CD14-positive monocyte (primary cell): ENCODE results near the gene PIP5K1B. TPM values are rescaled to one million over a fixed set of nuclear protein-coding genes. Genes with fewer than 3 reads are reported as not detected.

Experiments used
- DNase-seq, 3 donors: peaks; one replicate each; pipeline ENCODE4 v3.0.0-alpha.2; 2011 to 2022
- H2AFZ ChIP-seq: 2 replicates; pipeline ENCODE4 v1.6.0; 2012; ENCODE audit warnings: mild to moderate bottlenecking, low read depth, low read length, inconsistent platforms; ENCODE audit not compliant: insufficient read depth, poor library complexity, severe bottlenecking
- H3K27ac ChIP-seq, 2 donors: 1 replicate in 1 of 2; 2 replicates in 1 of 2; pipeline ENCODE4 v1.5.1; 2012 to 2013; ENCODE audit warnings: low read length in 2 of 2, control low read depth in 1 of 2, inconsistent platforms in 1 of 2, low read depth in 1 of 2, mild to moderate bottlenecking in 1 of 2
- H3K27me3 ChIP-seq, 2 donors: one replicate each; pipeline versions ENCODE4 v1.6.0 to v1.6.1; 2011 to 2013; ENCODE audit warnings: low read length in 2 of 2; ENCODE audit not compliant: control insufficient read depth in 2 of 2, insufficient read depth in 2 of 2
- H3K36me3 ChIP-seq, 2 donors: replicated peaks in 1 of 2; 1 replicate in 1 of 2; 2 replicates in 1 of 2; pipeline versions ENCODE4 v1.5.1 to v1.6.1; 2012 to 2013; ENCODE audit warnings: low read length in 2 of 2, control low read depth in 1 of 2, inconsistent platforms in 1 of 2, mild to moderate bottlenecking in 1 of 2; ENCODE audit not compliant: insufficient read depth in 2 of 2, control insufficient read depth in 1 of 2
- H3K4me1 ChIP-seq, 2 donors: 1 replicate in 1 of 2; 2 replicates in 1 of 2; pipeline versions ENCODE4 v1.5.1 to v1.6.1; 2012 to 2013; ENCODE audit warnings: low read length in 2 of 2, control low read depth in 1 of 2, inconsistent platforms in 1 of 2, mild to moderate bottlenecking in 1 of 2, moderate library complexity in 1 of 2; ENCODE audit not compliant: insufficient read depth in 2 of 2, control insufficient read depth in 1 of 2
- H3K4me2 ChIP-seq: replicated peaks from 2 replicates; pipeline ENCODE3; 2012; ENCODE audit warnings: low read length, moderate library complexity, mild to moderate bottlenecking; ENCODE audit not compliant: poor library complexity, severe bottlenecking; ENCODE audit errors: extremely low read depth
- H3K4me3 ChIP-seq, 3 experiments: fragments of 200-600 bp in 1 of 3; sonication (generic) in 1 of 3; replicated peaks in 1 of 3; 1 replicate in 2 of 3; 2 replicates in 1 of 3; pipeline ENCODE4 v1.5.1; 2011 to 2013; ENCODE audit warnings: low read length in 3 of 3, mild to moderate bottlenecking in 3 of 3, control low read depth in 2 of 3, low read depth in 2 of 3, inconsistent platforms in 1 of 3, moderate library complexity in 1 of 3
- H3K79me2 ChIP-seq: 2 replicates; pipeline ENCODE4 v1.6.0; 2012; ENCODE audit warnings: mild to moderate bottlenecking, control low read depth, inconsistent platforms, low read length, moderate library complexity; ENCODE audit not compliant: insufficient read depth
- H3K9ac ChIP-seq: 2 replicates; pipeline ENCODE4 v1.6.0; 2017; ENCODE audit warnings: low read length, mild to moderate bottlenecking; ENCODE audit not compliant: insufficient read depth, poor library complexity, severe bottlenecking
- H3K9me3 ChIP-seq, 2 donors: replicated peaks in 1 of 2; 1 replicate in 1 of 2; 2 replicates in 1 of 2; pipeline versions ENCODE4 v1.5.1 to v1.6.1; 2012 to 2013; ENCODE audit warnings: low read length in 2 of 2, control low read depth in 1 of 2; ENCODE audit not compliant: control insufficient read depth in 1 of 2, insufficient read depth in 1 of 2
- H4K20me1 ChIP-seq: 2 replicates; pipeline ENCODE4 v1.6.0; 2012; ENCODE audit warnings: mild to moderate bottlenecking, low read length, control low read depth, moderate library complexity; ENCODE audit not compliant: insufficient read depth
- H3K27ac Mint-ChIP-seq, 7 donors: one replicate each; pipeline ENCODE4 v1.8.0; 2020; ENCODE audit warnings: mild to moderate bottlenecking in 7 of 7, mixed read lengths in 7 of 7, moderate library complexity in 6 of 7, inconsistent platforms in 2 of 7
- H3K27me3 Mint-ChIP-seq, 3 donors: one replicate each; pipeline ENCODE4 v1.8.0; 2021 to 2022; ENCODE audit warnings: low read depth in 3 of 3, mild to moderate bottlenecking in 3 of 3, mixed read lengths in 3 of 3, moderate library complexity in 3 of 3, inconsistent platforms in 1 of 3
- H3K36me3 Mint-ChIP-seq, 2 donors: one replicate each; pipeline ENCODE4 v1.8.0; 2020; ENCODE audit warnings: mixed read lengths in 2 of 2, inconsistent platforms in 1 of 2, mild to moderate bottlenecking in 1 of 2
- H3K4me1 Mint-ChIP-seq: one replicate; pipeline ENCODE4 v1.8.0; 2020; ENCODE audit warnings: mild to moderate bottlenecking, mixed read lengths
- H3K4me3 Mint-ChIP-seq, 2 donors: one replicate each; pipeline ENCODE4 v1.8.0; 2020; ENCODE audit warnings: mild to moderate bottlenecking in 2 of 2, mixed read lengths in 2 of 2, moderate library complexity in 1 of 2
- H3K9me3 Mint-ChIP-seq, 7 donors: one replicate each; pipeline ENCODE4 v1.8.0; 2020 to 2022; ENCODE audit warnings: mixed read lengths in 7 of 7, mild to moderate bottlenecking in 6 of 7, moderate library complexity in 6 of 7, inconsistent platforms in 2 of 7
- CTCF ChIP-seq: fragments of 200-600 bp; IDR thresholded peaks from one replicate; pipeline ENCODE4 v1.8.0; 2022; ENCODE audit warnings: antibody characterized with exemption, mild to moderate bottlenecking
- WGBS: methylation state at CpG from one replicate; pipeline ENCODE4 v1.1.5; 2013; ENCODE audit warnings: missing lambda C conversion rate; ENCODE audit not compliant: insufficient coverage; 5-methylcytosine and 5-hydroxymethylcytosine counted together
- intact Hi-C, 2 donors: fragments of 100-400 bp; cut with micrococcal nuclease; formaldehyde crosslinking; loops; one replicate each; pipeline versions ENCODE4 v1.15.0 to v1.15.1; 2023
- polyA plus RNA-seq, 3 donors: library from polyadenylated mRNA; depleted of rRNA in 1 of 3; unstranded in 2 of 3; stranded (reverse) in 1 of 3; fragments of 300-500 nt in 2 of 3; fragments of >200 nt in 1 of 3; fragmentation: Illumina TruSeq in 2 of 3; gene quantifications; 1 replicate in 2 of 3; 2 replicates in 1 of 3; pipeline ENCODE4 v1.2.3, GENCODE V29; 2012 to 2021

Gene PIP5K1B
- polyA plus RNA-seq, 3 donors: 0.18 to 4.1 (median 0.87) TPM

GRCh38 chr9:68706363-68707201 is 1.5 kb downstream of the PIP5K1B start:
- peaks cover 23 to 34% of the 10 kb centered on the region in 2 donors for H3K4me1 ChIP-seq
- peaks cover 13 to 19% of the 10 kb centered on the region in 2 donors for H3K27me3 ChIP-seq
- intact Hi-C loops: loop anchor here in 1 of 2 donors (10.0 kb wide), 2 partner anchors 78 to 288 kb away; a partner anchor contains a TSS
- peaks cover 0 to 2% (median 0%) of the 10 kb centered on the region in 7 donors for H3K9me3 Mint-ChIP-seq
- WGBS: 17% methylated on average over 7 of the region's 19 CpGs
- H3K4me3 ChIP-seq: peak overlapping the region; percentile 73 to 94 (median 90)
- H3K27me3 Mint-ChIP-seq: peaks cover 28 to 36% (median 34%) of the 10 kb centered on the region in 3 donors
- no peak for TF ChIP-seq CTCF
- peak; percentile 30 to 47 (median 46) for DNase-seq
- no peaks in the 10 kb centered on the region for H4K20me1 ChIP-seq
- peak overlapping the region; percentile 98 for H3K4me2 ChIP-seq
- peaks cover 41% of the 10 kb centered on the region for H3K4me1 Mint-ChIP-seq
- H3K36me3 ChIP-seq: no peaks in the 10 kb centered on the region
- H2AFZ ChIP-seq: peak overlapping the region; percentile 95
- H3K9me3 ChIP-seq: no peaks in the 10 kb centered on the region
- peak overlapping the region in 1 of 2 donors; percentile 62 for H3K27ac ChIP-seq
- H3K27ac Mint-ChIP-seq: peak overlapping the region in 4 of 7 donors; percentile 6 to 70 (median 23)
- peaks cover 0 to 5% of the 10 kb centered on the region in 2 donors for H3K36me3 Mint-ChIP-seq
- peak overlapping the region; percentile 68 for H3K9ac ChIP-seq
- H3K79me2 ChIP-seq: peaks cover 9% of the 10 kb centered on the region
- peak overlapping the region; percentile 94 to 96 for H3K4me3 Mint-ChIP-seq

- H3K27me3 ChIP-seq: peaks cover 13 to 19% of the 10 kb centered on the region in 2 donors
- no peaks in the 10 kb centered on the region for H4K20me1 ChIP-seq
- H3K4me3 ChIP-seq: no peak overlapping the region
- no peak overlapping the region for H3K27ac ChIP-seq
- peaks cover 9% of the 10 kb centered on the region for H3K79me2 ChIP-seq
- no peak overlapping the region for H2AFZ ChIP-seq
- peaks cover 23 to 34% of the 10 kb centered on the region in 2 donors for H3K4me1 ChIP-seq
- H3K9me3 Mint-ChIP-seq: no peaks in the 10 kb centered on the region
- WGBS: no CpG with 5 or more reads among the region's 4 CpGs
- H3K27me3 Mint-ChIP-seq: peaks cover 25 to 32% (median 28%) of the 10 kb centered on the region in 3 donors
- H3K4me2 ChIP-seq: no peak overlapping the region
- no peaks in the 10 kb centered on the region for H3K9me3 ChIP-seq
- peaks cover 0 to 5% of the 10 kb centered on the region in 2 donors for H3K36me3 Mint-ChIP-seq
- no peak for TF ChIP-seq CTCF
- DNase-seq: no peak
- no peak overlapping the region for H3K9ac ChIP-seq
- intact Hi-C loops: loop anchor here in 1 of 2 donors (10.0 kb wide), 2 partner anchors 77 to 287 kb away; a partner anchor contains a TSS
- no peaks in the 10 kb centered on the region for H3K36me3 ChIP-seq
- H3K4me3 Mint-ChIP-seq: no peak overlapping the region
- no peak overlapping the region for H3K27ac Mint-ChIP-seq
- H3K4me1 Mint-ChIP-seq: peaks cover 41% of the 10 kb centered on the region
These were observed 2.9 kb downstream of the PIP5K1B start for GRCh38 chr9:68707801-68708488.
